Thyroid gland (tissue), 4 donors: ENCODE measurements around the gene ACVR1.

Experiments used
- CTCF ChIP-seq, 6 experiments: fragments of 200-600 bp in 3 of 6; fragments of 450-650 bp in 3 of 6; sonication (generic) in 3 of 6; IDR thresholded peaks; one replicate each; pipeline ENCODE4 v1.5.1; 2016 to 2019; ENCODE audit warnings: antibody characterized with exemption in 6 of 6, mild to moderate bottlenecking in 2 of 6, inconsistent platforms in 1 of 6, moderate library complexity in 1 of 6
- POLR2A ChIP-seq, 2 donors: fragments of 450-650 bp; IDR thresholded peaks; one replicate each; pipeline ENCODE4 v1.6.1; 2017; ENCODE audit warnings: antibody characterized with exemption in 2 of 2, mild to moderate bottlenecking in 2 of 2, moderate library complexity in 1 of 2

GRCh38 chr2:157741819-157742484 lies 134.2 kb downstream of the ACVR1 start:
- TF ChIP-seq CTCF (IDR thresholded peaks at IDR 0.05) (no peak), POLR2A (IDR thresholded peaks at IDR 0.05) (no peak)
